GM12878 (cell line): Measurements from ENCODE around the gene CANX. TPM values are rescaled to one million over a fixed set of nuclear protein-coding genes. Genes with fewer than 3 reads are reported as not detected.
A peak's percentile ranks its signal among the peaks of the same experiment; 100 is the strongest.

Source experiments
- BCL11A ChIP-seq: IDR thresholded peaks from 2 replicates; pipeline ENCODE4 v1.6.1; 2011; ENCODE audit warnings: low read depth, low read length
- BCLAF1 ChIP-seq: fragments of 450-650 bp; IDR thresholded peaks from 2 replicates; pipeline ENCODE4 v1.6.1; 2017; ENCODE audit warnings: antibody characterized with exemption, mild to moderate bottlenecking, moderate library complexity
- E2F4 ChIP-seq: IDR thresholded peaks from 2 replicates; pipeline ENCODE4 v1.6.1; 2012; ENCODE audit warnings: low read depth, low read length, improper control_type of control experiment
- ELK1 ChIP-seq: IDR thresholded peaks from 2 replicates; pipeline ENCODE4 v1.6.1; 2012; ENCODE audit warnings: low read depth, low read length, improper control_type of control experiment
- FOS ChIP-seq: IDR thresholded peaks from 3 replicates; pipeline ENCODE4 v1.6.1; 2011; ENCODE audit warnings: borderline replicate concordance; ENCODE audit not compliant: insufficient read length; ENCODE audit errors: extremely low read depth
- GABPA ChIP-seq: IDR thresholded peaks from 2 replicates; pipeline ENCODE4 v1.6.1; 2014; ENCODE audit warnings: antibody characterized with exemption, low read depth, mild to moderate bottlenecking, inconsistent platforms
- JUNB ChIP-seq: IDR thresholded peaks from 2 replicates; pipeline ENCODE4 v1.6.1; 2016; ENCODE audit warnings: antibody characterized with exemption, mild to moderate bottlenecking
- NR2F1 ChIP-seq: fragments of 450-650 bp; conservative IDR thresholded peaks from 2 replicates; pipeline ENCODE4 v1.6.1; 2017; ENCODE audit warnings: mild to moderate bottlenecking
- PBX3 ChIP-seq: IDR thresholded peaks from 2 replicates; pipeline ENCODE4 v1.6.1; 2011; ENCODE audit warnings: mild to moderate bottlenecking, low read depth, low read length, moderate library complexity; ENCODE audit not compliant: insufficient replicate concordance
- PKNOX1 ChIP-seq: fragments of 450-650 bp; IDR thresholded peaks from 2 replicates; pipeline ENCODE4 v1.6.1; 2016; ENCODE audit warnings: mild to moderate bottlenecking
- RB1 ChIP-seq: fragments of 450-650 bp; formaldehyde crosslinking; IDR thresholded peaks from 2 replicates; pipeline ENCODE4 v1.6.1; 2017; ENCODE audit warnings: mild to moderate bottlenecking, borderline replicate concordance
- RBBP5 ChIP-seq: fragments of 200-600 bp; sonication (generic); conservative IDR thresholded peaks from 2 replicates; pipeline ENCODE4 v1.6.1; 2016
- RELB ChIP-seq: fragments of 450-650 bp; IDR thresholded peaks from 2 replicates; pipeline ENCODE4 v1.6.1; 2017; ENCODE audit warnings: low read depth, mild to moderate bottlenecking, moderate library complexity
- RUNX3 ChIP-seq: IDR thresholded peaks from 2 replicates; pipeline ENCODE4 v1.6.1; 2012; ENCODE audit warnings: low read length, inconsistent platforms
- SIX5 ChIP-seq: IDR thresholded peaks from 2 replicates; pipeline ENCODE4 v1.6.1; 2011; ENCODE audit warnings: mild to moderate bottlenecking, low read depth, low read length, moderate library complexity; ENCODE audit not compliant: severe bottlenecking
- SMAD1 ChIP-seq: fragments of 450-650 bp; IDR thresholded peaks from 2 replicates; pipeline ENCODE4 v1.6.1; 2018; ENCODE audit warnings: mild to moderate bottlenecking, low read depth; ENCODE audit not compliant: partially characterized antibody
- SMARCA5 ChIP-seq: fragments of 450-650 bp; IDR thresholded peaks from 2 replicates; pipeline ENCODE4 v1.6.1; 2017; ENCODE audit warnings: mild to moderate bottlenecking
- SREBF1 ChIP-seq: IDR thresholded peaks from 2 replicates; pipeline ENCODE4 v1.6.1; 2012; ENCODE audit warnings: mild to moderate bottlenecking, low read length
- SREBF2 ChIP-seq: IDR thresholded peaks from 2 replicates; pipeline ENCODE4 v1.6.1; 2012; ENCODE audit warnings: mild to moderate bottlenecking, low read length
- SUZ12 ChIP-seq: fragments of 200-600 bp; sonication (generic); IDR thresholded peaks from one replicate; pipeline ENCODE4 v1.6.1; 2018; ENCODE audit warnings: antibody characterized with exemption, mild to moderate bottlenecking; ENCODE audit not compliant: unreplicated experiment
- TAF1 ChIP-seq: IDR thresholded peaks from 2 replicates; pipeline ENCODE4 v1.6.1; 2011; ENCODE audit warnings: mild to moderate bottlenecking, low read depth, low read length, borderline replicate concordance
- TCF12 ChIP-seq: IDR thresholded peaks from 2 replicates; pipeline ENCODE4 v1.6.1; 2011; ENCODE audit warnings: low read depth, mild to moderate bottlenecking, low read length
- WRNIP1 ChIP-seq: IDR thresholded peaks from 2 replicates; pipeline ENCODE4 v1.6.1; 2011; ENCODE audit warnings: low read depth, low read length, improper control_type of control experiment, borderline replicate concordance
- polyA plus RNA-seq, 11 experiments: library from polyadenylated mRNA; depleted of rRNA in 4 of 11; unstranded in 6 of 11; stranded (reverse) in 5 of 11; fragments of >200 nt; fragmentation: Nextera tagmentation in 4 of 11; fragmentation: Illumina TruSeq in 1 of 11; extraction: Ambion mirVana in 4 of 11; extraction: Trizol in 1 of 11; gene quantifications; 1 replicate in 1 of 11; 2 replicates in 10 of 11; pipeline versions ENCODE4 v1.2.1 to v1.2.3, GENCODE V29; 2011 to 2016; ENCODE audit warnings: inconsistent platforms in 2 of 11, missing spikeins in 2 of 11, low read depth in 1 of 11
- total RNA-seq, 4 experiments: library from RNA; depleted of rRNA in 3 of 4; stranded (reverse); fragments of >200 nt in 3 of 4; fragmentation: Illumina TruSeq in 1 of 4; extraction: Trizol in 1 of 4; gene quantifications; 2 replicates each; pipeline versions ENCODE4 v1.2.1 to v1.2.3, GENCODE V29; 2013 to 2021

Gene CANX
- total and polyA plus RNA-seq, 10 of the 15 experiments (the other 5 are each of a cell fraction or from before 2014, with no cell fraction given), result 78.2 to 602 (median 412) TPM

- TF ChIP-seq BCLAF1 (no peak), RUNX3 (no peak), SUZ12 (no peak), RB1 (0 out of 2 replicates have a peak, but pooled peaks have one; percentile 37), RELB (peak; percentile 79; the same call in 1 of the 2 replicates), SMARCA5 (no peak), ELK1 (peak; percentile 36; the same call in 1 of the 2 replicates), SMAD1 (no peak), BCL11A (no peak), PKNOX1 (peak; percentile 99), JUNB (no peak), E2F4 (peak; percentile 66; the same call in 1 of the 2 replicates), NR2F1 (no peak), TCF12 (peak; percentile 29; the same call in 1 of the 2 replicates), FOS (peak; percentile 40), GABPA (peak; percentile 65), WRNIP1 (no peak), SREBF1 (no peak), TAF1 (peak; percentile 99), RBBP5 (no peak), SIX5 (no peak), SREBF2 (no peak), PBX3 (peak; percentile 95)
These were observed 33.7 kb downstream of the CANX start, which contains the start of gene MAML1 (continued) for GRCh38 chr5:179732412-179732917.
